Skin of body (tissue), 2 donors: ENCODE data around the gene KLRF2. TPM values are rescaled to one million over a fixed set of nuclear protein-coding genes. Genes with fewer than 3 reads are reported as not detected.

Experiments
- DNase-seq: peaks from one replicate; lab custom pipeline; 2025; lab: John Stamatoyannopoulos, UW
- total RNA-seq: library from RNA; depleted of rRNA; stranded (reverse); fragments of >200 nt; gene quantifications from one replicate; pipeline ENCODE4 v1.2.3, GENCODE V29; 2014

The KLRF2 gene
- total RNA-seq, 1 donor from 2014 or later, result not detected

- DNase-seq, result no peak
Measured at GRCh38 chr12:9888665-9889273, 7.5 kb downstream of the KLRF2 start.

DNA sequence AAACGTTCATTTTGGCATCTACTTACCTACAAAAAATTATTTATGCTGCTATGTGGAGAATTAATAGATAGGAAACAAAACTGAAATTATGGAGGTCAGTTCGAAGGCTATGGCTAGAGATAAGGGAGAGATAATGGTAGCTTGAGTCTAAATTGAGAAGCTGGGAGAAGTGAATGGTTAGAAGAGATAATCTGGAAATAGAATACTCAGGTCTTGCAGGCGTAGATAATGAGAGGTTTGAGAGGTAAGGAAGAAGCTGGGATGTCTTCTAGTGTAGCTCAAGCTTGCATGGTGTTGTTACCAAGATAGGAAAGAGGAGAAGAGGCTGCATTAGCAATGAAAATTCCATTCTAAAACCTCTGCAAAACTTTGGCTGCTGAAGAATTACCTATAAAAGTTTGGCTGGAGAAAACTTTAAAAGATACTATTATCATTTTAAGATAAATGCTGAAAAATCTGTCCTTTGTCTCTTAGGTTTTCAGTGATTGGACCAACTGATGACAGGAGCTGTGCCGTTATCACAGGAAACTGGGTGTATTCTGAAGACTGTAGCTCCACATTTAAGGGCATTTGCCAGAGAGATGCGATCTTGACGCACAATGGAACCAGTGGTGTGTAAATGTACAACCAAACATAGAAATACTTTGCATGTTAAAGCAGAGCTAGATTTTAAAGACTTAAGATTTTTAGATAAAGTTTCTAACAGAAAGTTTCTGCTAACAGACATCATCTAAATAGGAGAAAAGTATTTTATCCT, 14.1 kb downstream of the KLRF2 start:
- DNase-seq, result no peak

DNA sequence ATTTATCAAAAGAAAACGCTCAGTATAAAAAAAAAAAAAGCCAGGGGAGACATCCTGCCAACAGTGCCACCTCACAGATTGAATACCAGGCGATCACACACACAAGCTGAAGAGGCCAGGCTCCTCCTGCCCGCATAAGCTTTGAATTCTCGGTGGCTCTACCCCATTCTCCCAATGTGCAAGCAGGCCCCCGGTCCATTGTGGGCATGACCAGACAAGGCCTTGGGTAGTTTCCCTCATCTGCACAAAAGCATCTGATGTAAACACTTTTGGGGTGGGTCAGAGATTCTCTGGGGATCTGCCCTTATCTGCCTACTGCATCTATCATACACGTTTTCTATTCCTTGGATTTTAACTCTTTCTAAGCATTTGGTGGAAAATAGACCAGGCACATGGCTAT, 16.2 kb downstream of the KLRF2 start:
- DNase-seq, result no peak

- no peak for DNase-seq
Measured at GRCh38 chr12:9899209-9899608, 17.9 kb downstream of the KLRF2 start.

DNA sequence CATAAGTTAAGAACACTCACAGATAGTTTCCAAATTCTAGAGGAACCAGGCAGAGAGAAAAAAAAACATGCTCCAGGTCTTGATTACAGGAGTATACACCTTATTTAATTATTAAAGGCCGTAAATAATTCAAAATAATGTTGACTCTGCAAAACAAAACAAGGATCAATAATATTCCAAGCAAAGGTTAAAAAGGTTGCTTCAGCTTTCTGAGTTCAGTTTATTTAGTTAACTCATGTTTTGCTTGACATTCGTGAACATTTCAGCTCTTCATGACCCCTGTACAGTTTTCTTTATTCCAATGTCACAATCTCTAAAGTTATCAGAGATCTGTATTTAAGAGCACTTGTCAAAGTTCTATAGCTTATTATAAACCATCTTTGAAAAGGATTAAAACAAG, 19.6 kb downstream of the KLRF2 start:
- DNase-seq, result no peak

- DNase-seq, result no peak
Measured at GRCh38 chr12:9902539-9903228, 21.4 kb downstream of the KLRF2 start.

DNA sequence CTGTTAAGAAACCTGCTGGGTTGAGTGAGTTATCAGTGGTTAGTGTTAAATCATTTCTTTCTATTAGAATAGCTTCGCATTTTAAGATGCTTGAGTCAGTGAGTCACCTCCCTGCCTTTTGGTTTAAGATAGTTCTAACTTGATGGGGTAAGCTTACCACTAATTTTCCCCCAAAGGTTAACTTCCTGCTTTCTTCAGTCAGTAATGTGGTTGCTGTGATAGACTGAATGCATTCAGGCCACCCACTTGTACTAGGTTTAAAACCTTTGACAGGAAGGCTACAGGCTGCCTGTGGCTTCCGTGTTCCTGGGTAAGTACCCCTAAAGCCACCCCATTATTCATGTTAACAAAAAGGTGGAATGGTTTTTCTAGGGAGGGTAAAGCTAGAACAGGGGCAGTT, 25.6 kb downstream of the KLRF2 start:
- no peak for DNase-seq

DNA sequence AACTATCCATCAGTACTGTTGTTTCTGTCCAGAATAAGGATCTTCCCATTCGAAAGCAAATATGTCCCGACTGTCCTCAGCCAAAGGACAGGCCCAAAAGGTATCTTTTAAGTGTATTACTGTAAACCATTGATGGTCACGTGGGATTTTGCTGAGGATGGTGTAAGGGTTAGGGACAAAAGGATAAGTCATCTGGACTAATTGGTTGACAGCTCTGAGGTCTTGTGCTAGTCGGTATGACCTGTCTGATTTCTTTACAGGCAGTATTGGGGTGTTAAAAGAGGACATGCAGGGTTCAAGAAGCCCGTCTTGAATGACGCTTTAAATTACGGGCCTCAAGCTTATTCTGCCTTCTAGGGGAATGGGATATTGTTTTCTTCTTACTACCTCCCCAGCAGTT, 26.5 kb downstream of the KLRF2 start:
- no peak for DNase-seq

- no peak for DNase-seq
Measured at GRCh38 chr12:9908350-9908749, 27.1 kb downstream of the KLRF2 start.

- no peak for DNase-seq
Measured at GRCh38 chr12:9909724-9910123, 28.4 kb downstream of the KLRF2 start.

GRCh38 chr12:9910716-9911421, 29.6 kb downstream of the KLRF2 start:
- no peak for DNase-seq

DNA sequence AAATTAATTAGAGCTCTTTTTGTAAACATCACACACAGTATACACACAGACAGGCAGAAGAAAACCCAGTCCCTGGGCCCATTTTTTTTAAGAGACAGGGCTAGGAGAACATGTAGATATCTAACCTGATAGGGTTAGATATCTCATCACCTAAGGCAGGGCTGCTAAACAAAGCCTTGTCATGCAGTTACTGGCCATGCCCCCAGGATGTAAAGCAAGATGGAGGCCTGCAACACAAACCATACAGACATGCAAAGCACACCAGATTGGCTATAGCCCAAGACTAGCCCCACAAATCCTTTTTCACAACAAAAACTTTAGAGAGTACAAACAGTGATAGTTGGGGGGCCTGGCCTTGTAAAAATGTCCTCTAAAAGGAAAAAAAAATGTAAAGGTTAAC, 30.4 kb downstream of the KLRF2 start:
- no peak for DNase-seq

DNA sequence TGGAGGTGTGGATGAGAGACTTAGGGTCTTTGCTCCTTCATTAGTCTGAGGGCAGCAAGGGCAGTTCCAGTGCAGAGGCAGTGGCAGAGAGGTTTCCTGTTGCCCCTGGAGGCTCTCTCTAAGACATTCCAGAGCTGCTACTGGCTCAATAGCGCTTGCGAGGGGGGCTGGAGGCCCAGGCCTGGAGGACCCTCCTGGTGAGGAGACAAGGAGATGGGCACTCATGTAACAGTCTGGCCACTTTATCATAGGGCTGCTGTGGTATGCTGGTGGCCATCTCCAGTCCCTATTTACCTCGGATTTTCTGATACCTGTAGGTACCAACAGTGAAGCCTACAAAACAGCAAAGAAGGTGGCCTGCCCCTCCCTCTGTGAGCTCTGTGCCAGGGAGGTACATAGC, 38.2 kb downstream of the KLRF2 start:
- DNase-seq, result no peak

GRCh38 chr12:9920451-9920850, 39.2 kb downstream of the KLRF2 start:
- no peak for DNase-seq

- no peak for DNase-seq
Measured at GRCh38 chr12:9922429-9922828, 41.1 kb downstream of the KLRF2 start.

GRCh38 chr12:9925705-9926393, 44.6 kb downstream of the KLRF2 start:
- peak; percentile 19 for DNase-seq

- DNase-seq, result no peak
Measured at GRCh38 chr12:9926876-9927275, 45.6 kb downstream of the KLRF2 start.

- no peak for DNase-seq
Measured at GRCh38 chr12:9928607-9929006, 47.3 kb downstream of the KLRF2 start.

DNA sequence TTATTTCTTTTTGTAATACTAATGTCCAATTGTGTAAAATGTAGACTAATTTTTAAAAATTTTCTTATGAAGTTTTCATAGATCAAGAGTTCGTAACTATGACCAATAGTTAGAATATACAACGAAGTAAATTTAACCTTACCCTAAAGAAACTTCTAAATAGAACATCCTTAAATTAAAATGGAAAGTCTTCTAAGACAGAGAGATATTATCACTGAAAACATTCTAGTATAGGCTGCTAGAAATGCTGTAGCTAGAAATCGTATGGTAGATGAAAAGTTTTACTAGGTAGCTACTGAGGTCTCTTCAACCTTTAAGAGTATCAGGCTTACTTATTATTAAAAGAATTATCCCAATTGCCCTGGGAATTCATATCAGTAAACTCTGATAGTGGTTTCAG, 50.0 kb downstream of the KLRF2 start:
- DNase-seq, result no peak

DNA sequence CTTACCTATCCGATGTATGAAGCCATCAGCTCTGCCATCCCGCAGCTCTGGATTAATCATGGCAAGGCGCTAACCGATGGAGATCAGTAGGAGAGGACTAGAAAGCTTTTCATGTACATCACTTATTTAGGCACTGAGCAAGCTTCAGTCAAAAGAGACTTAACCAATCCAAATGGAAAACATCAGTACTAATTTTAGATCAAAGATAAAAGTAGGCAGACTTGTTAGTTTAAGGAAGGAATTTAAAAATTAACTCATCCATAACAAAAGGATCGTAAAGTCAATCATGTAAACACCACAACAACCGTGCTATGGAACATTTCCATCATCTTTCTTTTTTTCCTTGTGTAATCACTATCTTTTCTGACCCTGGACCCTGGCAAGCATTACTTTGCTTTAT, 51.0 kb downstream of the KLRF2 start, which contains the start of gene CLEC2A:
Gene CLEC2A (minus strand): TSS at position 101 of the 400 bp plus-strand sequence. CDS start 41 bp downstream, at position 60.
- no peak for DNase-seq

DNA sequence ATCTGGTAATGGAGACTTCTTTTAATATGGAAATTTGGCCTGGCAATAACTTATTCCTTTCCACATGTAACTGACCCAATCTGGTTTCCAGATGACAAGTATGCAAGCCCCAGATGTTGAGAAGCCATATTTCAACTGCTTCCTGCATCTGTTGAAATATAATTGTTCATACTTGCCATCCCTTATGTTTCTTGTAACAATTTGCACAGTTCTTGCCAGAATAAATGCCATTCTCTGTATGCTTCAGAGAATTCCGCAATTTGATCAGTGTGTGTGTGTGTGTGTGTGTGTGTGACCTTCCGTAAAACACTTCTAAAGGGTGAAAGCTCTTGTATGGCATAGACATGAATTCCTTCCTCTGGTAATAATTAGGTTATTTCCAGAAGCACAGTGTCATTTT, 52.7 kb downstream of the KLRF2 start:
- peak; percentile 91 for DNase-seq
